Activated naive CD4-positive, alpha-beta T cell treated with anti-CD3 and anti-CD28 coated beads for 36 hours (primary cell): ENCODE results near the gene PSMC1. TPM values are rescaled to one million over a fixed set of nuclear protein-coding genes. Genes with fewer than 3 reads are reported as not detected.

ENCODE experiments used
- CTCF ChIA-PET: fragments of 350-600 bp; sonication (Branson Sonifier 250); formaldehyde crosslinking; loops from one replicate; lab custom pipeline; 2021; ENCODE audit warnings: antibody characterized with exemption; lab: Charles Lee
- DNase-seq: peaks from one replicate; pipeline ENCODE4 v3.0.0-alpha.2; 2020
- H3K27ac Mint-ChIP-seq: one replicate; pipeline ENCODE4 v1.8.0; 2021; ENCODE audit warnings: mild to moderate bottlenecking, mixed read lengths
- H3K27me3 Mint-ChIP-seq: one replicate; pipeline ENCODE4 v1.8.0; 2021; ENCODE audit warnings: low read depth, mixed read lengths
- H3K36me3 Mint-ChIP-seq: one replicate; pipeline ENCODE4 v1.8.0; 2021; ENCODE audit warnings: low read depth, mixed read lengths
- H3K4me1 Mint-ChIP-seq: one replicate; pipeline ENCODE4 v1.8.0; 2021; ENCODE audit warnings: low read depth, mixed read lengths
- H3K4me3 Mint-ChIP-seq: one replicate; pipeline ENCODE4 v1.8.0; 2021; ENCODE audit warnings: mild to moderate bottlenecking, moderate library complexity, mixed read lengths
- H3K9me3 Mint-ChIP-seq: one replicate; pipeline ENCODE4 v1.8.0; 2021; ENCODE audit warnings: mixed read lengths
- intact Hi-C: fragments of 100-400 bp; cut with micrococcal nuclease; formaldehyde crosslinking; loops from one replicate; pipeline ENCODE4 v1.15.1; 2023
- total RNA-seq, 2 experiments: library from RNA; stranded (reverse); gene quantifications; one replicate each; pipeline ENCODE4 v1.2.3, GENCODE V29; 2021

The PSMC1 gene
- total RNA-seq, 2 experiments from 2014 or later: 102 to 105 TPM

DNA sequence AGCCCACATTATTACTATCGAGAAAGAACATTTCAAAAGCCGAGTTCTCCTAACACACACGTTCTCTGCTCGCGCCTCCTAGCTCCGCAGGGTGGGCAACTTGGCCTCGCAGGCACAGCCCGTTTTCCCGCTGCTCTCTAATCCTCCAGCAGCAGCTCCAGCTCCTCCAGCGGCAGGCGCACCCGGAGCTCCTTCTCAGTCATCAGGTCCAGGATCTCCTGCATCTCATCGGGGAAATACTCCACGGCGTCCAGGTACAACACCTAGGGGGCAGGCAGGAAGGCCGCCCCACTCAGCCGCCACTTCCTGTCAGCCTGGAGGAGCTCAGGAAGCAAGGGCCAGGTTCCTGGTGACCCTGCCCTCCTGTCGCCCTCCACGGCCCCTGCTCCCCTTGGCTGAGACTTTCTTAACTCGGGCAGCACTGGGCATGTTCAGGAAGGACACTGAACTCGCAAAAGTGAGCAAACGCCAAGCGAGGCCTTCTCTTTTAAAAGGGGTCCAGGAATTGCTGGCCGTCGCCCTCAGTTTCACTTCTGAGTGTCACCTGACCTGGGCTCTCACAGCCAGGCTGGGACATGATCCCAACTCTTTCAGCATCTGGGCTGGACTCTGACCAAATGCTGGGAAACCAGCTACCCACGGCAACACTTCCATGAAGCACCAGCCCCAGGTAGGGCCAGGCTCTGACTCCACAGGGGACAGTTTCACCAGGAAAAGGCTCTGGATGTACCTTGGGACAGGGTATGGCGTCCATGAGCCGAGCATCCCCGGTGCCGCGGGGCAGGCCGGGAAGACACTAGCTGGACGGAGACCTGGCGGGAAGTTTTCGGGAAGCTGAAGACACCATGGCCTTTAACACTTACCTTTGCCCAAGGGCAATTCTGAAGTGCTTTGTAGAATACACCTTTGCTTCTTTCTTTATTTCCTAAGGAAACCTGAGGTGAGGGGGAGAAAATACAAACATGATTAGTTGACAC lies 22.1 kb downstream of the PSMC1 start:
- Mint-ChIP-seq H3K4me3 (no peak overlapping the region), H3K27me3 (no peaks in the 10 kb centered on the region), H3K4me1 (peaks cover 19% of the 10 kb centered on the region), H3K9me3 (no peaks in the 10 kb centered on the region), H3K36me3 (peaks cover 11% of the 10 kb centered on the region), H3K27ac (no peak overlapping the region)
- intact Hi-C loops: no loop called here
- no peak for DNase-seq
- CTCF ChIA-PET: interaction anchor here (1.0 kb wide), 1 partner anchor 11 kb away, joined by 3 read pairs; no protein-coding TSS in a partner anchor

DNA sequence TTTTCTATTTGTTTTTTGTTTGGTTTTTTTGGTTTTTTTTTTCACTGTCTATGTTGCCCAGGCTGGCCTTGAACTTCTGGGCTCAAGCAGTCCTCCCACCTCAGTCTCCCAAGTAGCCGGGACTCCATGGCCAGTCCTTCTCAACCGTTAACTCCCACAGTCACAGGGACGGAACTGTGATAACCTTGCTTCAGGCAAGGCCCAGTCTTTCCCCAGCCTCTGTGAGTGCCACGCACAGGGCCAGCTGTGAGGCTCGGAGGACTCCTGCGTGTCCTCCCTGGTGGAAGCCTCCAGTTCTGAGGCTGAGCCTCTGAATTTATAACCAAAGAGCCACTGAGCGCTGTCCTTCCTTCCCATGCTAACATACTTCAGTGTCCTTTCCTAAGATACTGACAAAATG lies 23.7 kb downstream of the PSMC1 start:
- intact Hi-C loops: no loop called here
- H3K27ac Mint-ChIP-seq: no peak overlapping the region
- H3K4me1 Mint-ChIP-seq: peaks cover 14% of the 10 kb centered on the region
- no peaks in the 10 kb centered on the region for H3K27me3 Mint-ChIP-seq
- H3K9me3 Mint-ChIP-seq: no peaks in the 10 kb centered on the region
- no peak overlapping the region for H3K4me3 Mint-ChIP-seq
- CTCF ChIA-PET: interaction anchor here (1.1 kb wide), 1 partner anchor 9 kb away, joined by 3 read pairs; no protein-coding TSS in a partner anchor
- peaks cover 6% of the 10 kb centered on the region for H3K36me3 Mint-ChIP-seq
- DNase-seq: no peak

DNA sequence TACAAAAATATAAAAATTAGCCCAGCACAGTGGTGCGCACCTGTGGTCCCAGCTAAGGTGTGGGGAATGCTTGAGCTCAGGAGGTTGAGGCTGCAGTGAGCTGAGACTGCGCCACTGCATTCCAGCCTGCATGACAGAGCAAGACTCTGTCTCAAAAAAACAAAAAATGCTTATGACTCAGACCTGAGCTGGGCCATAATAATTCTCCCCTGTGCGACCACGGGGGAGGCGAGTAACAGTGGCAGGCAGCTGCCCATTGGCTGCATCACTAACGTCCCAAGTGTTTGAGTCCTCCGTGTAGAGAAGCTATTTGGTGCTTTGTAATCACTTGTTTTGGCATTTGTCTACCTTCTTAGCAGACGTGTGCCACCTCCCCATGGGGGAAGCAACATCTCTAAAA lies 24.9 kb downstream of the PSMC1 start:
- no peak overlapping the region for H3K4me3 Mint-ChIP-seq
- peaks cover 5% of the 10 kb centered on the region for H3K4me1 Mint-ChIP-seq
- peaks cover 9% of the 10 kb centered on the region for H3K36me3 Mint-ChIP-seq
- H3K9me3 Mint-ChIP-seq: no peaks in the 10 kb centered on the region
- no peak overlapping the region for H3K27ac Mint-ChIP-seq
- CTCF ChIA-PET: interaction anchor here (0.9 kb wide), 1 partner anchor 1059 kb away, joined by 3 read pairs; no protein-coding TSS in a partner anchor
- intact Hi-C loops: no loop called here
- no peak for DNase-seq
- no peaks in the 10 kb centered on the region for H3K27me3 Mint-ChIP-seq

DNA sequence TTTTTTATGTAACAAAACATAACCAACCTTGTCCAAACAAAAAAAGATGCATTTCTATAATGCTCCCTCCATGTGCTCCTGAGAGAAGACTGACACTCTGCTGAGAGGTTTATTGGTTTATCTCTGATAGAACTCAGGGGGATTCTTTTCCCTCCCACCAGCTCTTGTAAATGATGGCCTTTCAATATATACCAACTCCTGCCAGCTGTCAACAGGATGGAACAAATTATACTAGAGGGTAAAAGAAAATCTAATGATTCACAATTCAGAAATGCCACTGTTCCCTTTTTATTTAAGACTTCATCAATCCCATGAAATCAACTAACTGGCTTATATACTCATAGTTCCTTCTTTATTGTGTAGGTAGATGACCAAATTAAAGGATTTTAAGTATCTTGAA lies 25.4 kb downstream of the PSMC1 start:
- H3K4me1 Mint-ChIP-seq: no peaks in the 10 kb centered on the region
- H3K27ac Mint-ChIP-seq: no peak overlapping the region
- peaks cover 6% of the 10 kb centered on the region for H3K36me3 Mint-ChIP-seq
- no peak for DNase-seq
- H3K9me3 Mint-ChIP-seq: no peaks in the 10 kb centered on the region
- no peaks in the 10 kb centered on the region for H3K27me3 Mint-ChIP-seq
- no peak overlapping the region for H3K4me3 Mint-ChIP-seq
- intact Hi-C loops: no loop called here
- CTCF ChIA-PET: interaction anchor here (0.7 to 0.9 kb wide), 2 partner anchors 233 to 1060 kb away, joined by 3 read pairs; no protein-coding TSS in a partner anchor

DNA sequence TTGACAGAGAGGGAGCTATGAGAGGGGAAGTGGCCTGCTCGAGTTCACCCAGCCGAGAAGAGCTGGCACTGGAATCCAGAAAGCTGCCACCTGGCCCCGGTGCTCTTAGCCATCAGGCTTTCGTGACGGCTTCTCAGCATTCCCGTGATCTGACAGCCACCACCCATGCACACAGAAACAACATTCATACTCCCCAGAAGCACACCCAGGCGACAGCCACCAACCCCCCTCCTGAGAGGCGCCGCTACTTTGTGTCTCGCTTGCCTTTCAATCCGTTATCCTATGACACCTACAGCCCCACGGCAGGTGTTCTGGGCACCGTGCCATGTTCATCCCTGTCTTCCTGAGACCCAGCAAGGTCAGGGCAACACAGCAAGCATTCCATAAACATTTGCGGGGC lies 31.4 kb downstream of the PSMC1 start:
- CTCF ChIA-PET: no interaction called here
- intact Hi-C loops: no loop called here
- no peaks in the 10 kb centered on the region for H3K9me3 Mint-ChIP-seq
- H3K27me3 Mint-ChIP-seq: no peaks in the 10 kb centered on the region
- peaks cover 22% of the 10 kb centered on the region for H3K36me3 Mint-ChIP-seq
- H3K27ac Mint-ChIP-seq: no peak overlapping the region
- no peak for DNase-seq
- no peak overlapping the region for H3K4me3 Mint-ChIP-seq
- H3K4me1 Mint-ChIP-seq: no peaks in the 10 kb centered on the region

DNA sequence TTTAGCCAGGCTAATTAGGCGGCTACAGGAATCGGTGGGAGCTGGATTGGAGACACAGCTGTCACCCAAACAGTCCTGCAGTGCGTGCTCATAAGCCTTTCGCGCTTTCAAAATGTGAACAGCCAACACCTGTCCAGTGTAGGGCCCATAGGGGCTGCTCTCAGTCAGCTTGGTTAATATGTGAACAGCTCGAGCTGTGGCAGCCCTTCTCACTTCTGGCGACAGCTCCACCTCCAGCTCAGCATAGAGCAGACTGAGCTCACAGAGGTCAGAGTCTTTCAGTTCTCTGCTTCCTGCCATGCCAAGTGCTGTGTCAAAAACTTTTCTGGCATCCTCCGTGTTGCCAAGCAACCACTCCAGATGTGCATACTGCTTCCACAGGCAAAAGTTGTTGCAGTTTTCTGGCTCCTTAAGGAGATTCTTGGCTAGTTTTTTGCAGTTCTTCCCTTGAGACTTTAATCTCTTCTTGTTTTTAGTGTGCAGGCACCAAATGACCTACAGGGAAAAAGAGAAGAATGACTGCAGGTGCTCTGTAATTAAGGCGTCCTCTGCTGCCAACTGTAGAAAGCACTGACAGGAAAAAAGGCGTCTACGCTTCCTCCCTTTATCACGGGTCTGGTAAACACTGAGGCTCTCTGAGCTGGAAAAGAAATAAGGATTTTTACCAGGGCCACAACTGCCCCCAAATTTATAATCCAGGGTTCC lies 32.5 kb downstream of the PSMC1 start:
- Mint-ChIP-seq H3K27me3 (no peaks in the 10 kb centered on the region), H3K36me3 (peaks cover 22% of the 10 kb centered on the region), H3K27ac (no peak overlapping the region), H3K4me3 (no peak overlapping the region), H3K4me1 (no peaks in the 10 kb centered on the region), H3K9me3 (no peaks in the 10 kb centered on the region)
- CTCF ChIA-PET: interaction anchor here (0.9 to 2.2 kb wide), 7 partner anchors 8 to 408 kb away, joined by 3 to 7 read pairs (median 3); no protein-coding TSS in a partner anchor
- no peak for DNase-seq
- intact Hi-C loops: no loop called here

DNA sequence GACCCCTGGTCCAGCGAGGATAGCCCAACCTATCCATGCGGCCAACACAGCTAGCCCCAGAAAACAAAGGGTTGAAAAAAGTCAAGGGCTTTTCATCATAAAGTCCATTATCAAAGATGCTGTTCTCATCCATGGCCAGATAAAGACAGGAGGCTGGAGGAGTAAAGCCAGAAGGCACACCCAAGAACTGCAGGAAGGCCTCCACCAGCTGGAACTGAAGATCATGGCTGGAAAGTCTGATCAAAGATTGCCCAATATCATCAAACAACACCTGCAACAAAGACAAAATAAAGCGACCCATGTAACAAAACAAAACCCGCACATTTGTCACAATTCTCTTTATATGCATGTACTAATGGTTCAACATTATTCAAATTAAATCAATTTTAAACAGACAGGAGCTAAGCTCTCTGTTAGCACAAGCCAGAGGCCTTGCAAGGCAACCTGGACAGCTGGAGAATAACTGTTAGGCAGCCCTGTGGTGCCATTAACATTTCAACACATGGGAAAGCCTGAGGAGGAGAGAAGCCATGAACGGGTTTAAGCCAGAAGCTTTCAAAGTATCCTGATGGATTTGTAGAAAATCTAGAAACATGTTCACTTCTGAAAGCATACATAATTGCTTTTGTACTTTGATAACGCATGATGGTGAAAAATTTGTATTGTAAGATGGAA lies 34.1 kb downstream of the PSMC1 start:
- Mint-ChIP-seq H3K4me3 (no peak overlapping the region), H3K36me3 (peaks cover 25% of the 10 kb centered on the region), H3K4me1 (no peaks in the 10 kb centered on the region), H3K9me3 (no peaks in the 10 kb centered on the region), H3K27me3 (no peaks in the 10 kb centered on the region), H3K27ac (no peak overlapping the region)
- no peak for DNase-seq
- intact Hi-C loops: no loop called here
- CTCF ChIA-PET: interaction anchor here (0.6 to 2.2 kb wide), 5 partner anchors 23 to 1492 kb away, joined by 3 to 4 read pairs (median 3); no protein-coding TSS in a partner anchor

DNA sequence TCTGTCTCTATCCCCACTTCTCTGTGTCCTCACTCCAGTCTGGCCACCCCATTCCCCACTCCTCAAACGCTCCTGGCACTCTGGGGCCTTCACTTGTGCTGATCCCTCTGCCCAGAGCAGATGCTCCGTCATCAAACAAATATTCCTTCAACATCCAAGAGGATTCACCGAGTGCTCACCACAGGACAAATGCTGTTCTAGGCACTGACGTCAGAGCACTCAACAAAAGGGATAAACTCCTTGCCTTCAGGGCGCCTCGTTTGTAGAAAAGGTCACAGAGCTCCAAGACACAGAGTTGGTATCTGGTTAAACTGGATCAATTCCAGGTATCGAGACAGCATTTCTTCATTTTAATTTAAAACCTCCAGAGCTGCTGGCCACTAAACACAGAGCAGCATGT lies 35.3 kb downstream of the PSMC1 start:
- Mint-ChIP-seq H3K27ac (no peak overlapping the region), H3K4me1 (no peaks in the 10 kb centered on the region), H3K4me3 (no peak overlapping the region), H3K9me3 (no peaks in the 10 kb centered on the region), H3K27me3 (no peaks in the 10 kb centered on the region), H3K36me3 (peaks cover 28% of the 10 kb centered on the region)
- no peak for DNase-seq
- intact Hi-C loops: no loop called here
- CTCF ChIA-PET: no interaction called here

DNA sequence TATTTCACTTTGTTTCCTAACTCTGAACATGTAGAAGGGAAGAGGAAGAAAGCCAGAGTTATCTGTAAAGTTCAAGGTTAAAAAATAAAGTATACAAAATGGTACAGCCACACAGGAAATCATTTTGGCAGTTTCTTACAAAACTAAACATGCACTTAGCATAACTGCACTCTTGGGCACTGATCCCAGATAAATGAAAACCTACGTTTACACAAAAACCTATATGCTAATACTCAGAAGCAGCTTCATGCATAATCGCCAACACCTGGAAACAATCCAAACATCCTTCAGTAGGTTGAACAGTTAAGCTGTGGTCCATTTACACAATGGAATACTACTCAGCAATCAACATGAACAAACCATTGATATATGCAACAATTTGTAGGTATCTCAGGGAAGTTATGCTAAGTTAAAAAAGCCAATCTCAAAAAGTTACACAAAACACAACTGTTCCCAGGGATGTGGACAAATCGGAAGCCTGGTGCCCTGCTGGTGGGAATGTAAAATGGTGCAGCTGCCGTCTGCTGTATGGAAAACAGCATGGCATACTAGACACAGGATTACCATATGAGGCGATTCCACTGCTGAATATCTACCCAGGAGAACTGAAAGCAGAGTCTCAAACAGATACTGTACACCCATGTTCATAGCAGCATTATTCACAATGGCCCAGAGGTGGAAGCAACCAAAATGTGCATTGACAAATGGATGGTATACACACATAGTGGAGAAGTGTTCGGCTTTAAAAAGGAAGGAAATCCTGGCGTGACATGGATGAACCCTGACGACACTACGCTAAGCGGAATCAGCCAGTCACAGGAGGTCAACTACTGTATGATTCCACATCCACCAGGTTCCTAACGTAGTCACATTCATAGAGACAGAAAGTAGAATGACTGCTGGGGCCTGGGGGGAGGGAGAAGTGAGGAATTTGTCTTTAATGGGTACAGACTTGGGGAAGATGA lies 37.7 kb downstream of the PSMC1 start:
- Mint-ChIP-seq H3K27ac (no peak overlapping the region), H3K27me3 (no peaks in the 10 kb centered on the region), H3K4me3 (no peak overlapping the region), H3K36me3 (peaks cover 26% of the 10 kb centered on the region), H3K9me3 (no peaks in the 10 kb centered on the region), H3K4me1 (no peaks in the 10 kb centered on the region)
- no peak for DNase-seq
- CTCF ChIA-PET: no interaction called here
- intact Hi-C loops: no loop called here

DNA sequence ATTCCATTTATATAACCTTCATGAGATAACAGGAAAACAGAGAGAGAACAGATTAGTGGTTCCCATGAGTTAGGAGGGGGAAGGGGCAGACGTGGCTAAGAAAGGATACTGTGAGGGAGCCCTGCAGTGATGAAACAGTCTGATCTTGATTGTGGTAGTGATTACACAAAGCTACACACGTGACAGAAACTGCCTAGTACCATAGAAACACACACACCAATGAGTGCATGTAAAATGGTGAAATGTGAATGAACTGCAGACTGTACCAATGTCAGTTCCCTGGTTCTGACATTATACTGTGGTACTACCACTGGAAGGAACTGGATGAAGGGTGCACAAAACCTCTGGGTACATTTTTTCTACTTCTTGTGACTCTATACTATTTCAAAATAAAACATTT lies 38.5 kb downstream of the PSMC1 start:
- Mint-ChIP-seq H3K4me1 (no peaks in the 10 kb centered on the region), H3K4me3 (no peak overlapping the region), H3K9me3 (no peaks in the 10 kb centered on the region), H3K36me3 (peaks cover 22% of the 10 kb centered on the region), H3K27ac (no peak overlapping the region), H3K27me3 (no peaks in the 10 kb centered on the region)
- intact Hi-C loops: no loop called here
- CTCF ChIA-PET: no interaction called here
- DNase-seq: no peak

DNA sequence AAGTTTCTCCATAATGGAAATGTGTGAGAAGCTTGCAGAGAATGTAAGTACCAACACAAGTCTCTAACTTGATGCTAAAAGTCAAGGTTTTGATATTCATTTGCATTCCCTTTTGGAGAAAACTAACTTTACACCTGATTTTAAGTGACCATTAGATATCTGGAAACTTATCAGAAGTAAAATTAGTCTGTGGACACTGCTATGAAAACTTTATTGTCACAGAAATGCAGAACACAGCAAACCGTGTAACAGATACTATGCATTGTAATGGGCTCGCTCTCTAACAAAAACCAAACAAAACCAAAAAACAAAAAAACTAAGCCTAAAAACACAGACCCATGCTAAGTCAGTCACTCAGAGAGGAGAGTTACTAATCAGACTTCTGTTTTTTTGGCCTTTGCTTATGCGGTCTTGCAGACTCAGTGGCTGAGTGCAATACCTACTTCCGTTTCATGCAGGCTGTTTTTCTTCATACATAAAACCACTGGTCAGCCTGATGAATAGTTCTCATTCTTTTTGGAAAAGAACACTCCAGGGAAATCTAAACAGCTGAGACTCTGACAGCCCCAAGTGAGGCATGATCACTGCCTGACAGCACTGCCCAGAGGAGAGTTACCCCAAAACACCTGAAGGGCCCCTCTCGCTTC lies 39.6 kb downstream of the PSMC1 start:
- peaks cover 20% of the 10 kb centered on the region for H3K36me3 Mint-ChIP-seq
- no peak overlapping the region for H3K27ac Mint-ChIP-seq
- DNase-seq: no peak
- peaks cover 5% of the 10 kb centered on the region for H3K4me1 Mint-ChIP-seq
- H3K27me3 Mint-ChIP-seq: no peaks in the 10 kb centered on the region
- CTCF ChIA-PET: no interaction called here
- no peak overlapping the region for H3K4me3 Mint-ChIP-seq
- intact Hi-C loops: no loop called here
- H3K9me3 Mint-ChIP-seq: no peaks in the 10 kb centered on the region
